ENCODE results near the gene NAALAD2. TPM values are rescaled to one million over a fixed set of nuclear protein-coding genes. Genes with fewer than 3 reads are reported as not detected.

The NAALAD2 gene
- total and polyA plus RNA-seq, 2 of the 8 experiments (the other 6 are each of a cell fraction or from before 2014, with no cell fraction given) = 2.6 to 3.9 TPM

DNA sequence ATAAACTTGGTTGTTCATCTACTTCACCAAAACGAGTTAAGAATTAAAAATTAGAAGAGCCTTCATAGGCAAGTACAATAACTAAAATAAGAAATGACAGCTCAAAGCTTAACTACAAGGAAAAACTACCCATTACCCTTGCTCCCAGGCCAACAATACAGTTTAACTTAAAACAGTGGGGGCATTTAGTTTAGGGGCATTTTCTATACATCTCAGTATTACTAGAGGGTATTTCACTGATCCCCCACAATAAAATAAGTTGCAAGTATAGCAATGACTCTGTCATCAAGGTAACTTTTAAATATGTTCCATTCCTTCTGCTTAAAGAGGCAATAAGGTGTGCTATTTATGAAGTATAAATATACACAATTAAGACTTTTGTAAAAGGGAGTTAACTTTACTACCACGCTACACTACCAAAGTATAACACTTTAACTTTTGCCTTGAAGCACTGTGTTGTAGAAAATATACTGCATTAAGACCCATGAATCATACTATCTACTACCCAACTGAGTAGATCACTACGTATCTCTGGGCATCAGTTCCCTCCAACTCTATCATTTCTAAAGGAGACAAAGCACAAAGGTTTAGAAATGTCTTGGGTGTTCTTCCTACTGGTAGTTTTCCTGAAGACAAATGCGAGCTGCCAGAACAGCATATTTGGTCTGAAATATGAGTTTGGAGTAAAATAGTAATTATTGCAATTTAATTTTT, 58.6 kb downstream of the NAALAD2 start:
- Histone ChIP-seq H3K4me2 (ENCODE audit: insufficient read depth in 1 of 2, low read depth in 2 of 2, low read length in 2 of 2) (no peak overlapping the region), H2BK5ac (ENCODE audit: low read depth, low read length) (no peak overlapping the region), H3K36me3 (ENCODE audit: control insufficient read depth in 2 of 4, insufficient read depth in 4 of 4, low read length in 3 of 4) (peaks cover 0 to under 1% (median 0%) of the 10 kb centered on the region in 4 experiments; a peak in 3 of 8 replicates), H2BK20ac (ENCODE audit: low read length) (no peak overlapping the region), H3K23ac (ENCODE audit: insufficient read length) (no peak overlapping the region), H2AK5ac (ENCODE audit: low read depth, low read length) (no peak overlapping the region), H4K5ac (ENCODE audit: insufficient read length, low read depth, low read length) (no peak overlapping the region), H3K79me1 (ENCODE audit: low read depth, low read length) (no peaks in the 10 kb centered on the region), H3K27ac (ENCODE audit: low read depth, low read length) (no peak overlapping the region), H4K91ac (replicated peaks; ENCODE audit: insufficient read length, low read length) (no peak overlapping the region), H4K8ac (ENCODE audit: extremely low read depth, insufficient read depth, low read length) (no peak overlapping the region), H2BK15ac (ENCODE audit: low read length) (no peak overlapping the region), H3K4me1 (replicated peaks in 1 of 4; ENCODE audit: control insufficient read depth in 3 of 4, insufficient read depth in 4 of 4, low read length in 3 of 4) (no peaks in the 10 kb centered on the region), H3K9ac (replicated peaks in 1 of 4; ENCODE audit: extremely low read depth in 1 of 4, low read depth in 3 of 4, low read length in 3 of 4) (no peak overlapping the region), H3K4ac (replicated peaks; ENCODE audit: insufficient read length, low read depth, low read length) (no peak overlapping the region), H3K9me3 (ENCODE audit: insufficient read depth in 2 of 2, low read depth in 1 of 2, low read length in 1 of 2) (no peaks in the 10 kb centered on the region), H3K14ac (ENCODE audit: insufficient read length) (no peak overlapping the region), H2BK120ac (replicated peaks; ENCODE audit: low read depth, low read length) (no peak overlapping the region), H2BK12ac (ENCODE audit: low read depth, low read length) (no peak overlapping the region), H2AFZ (ENCODE audit: low read length) (no peak overlapping the region), H3K23me2 (ENCODE audit: low read depth, low read length) (no peaks in the 10 kb centered on the region), H4K20me1 (replicated peaks in 1 of 2; ENCODE audit: control insufficient read depth in 1 of 2, insufficient read depth in 2 of 2, low read length in 2 of 2) (no peaks in the 10 kb centered on the region), H3K18ac (ENCODE audit: extremely low read depth, low read length) (no peak overlapping the region), H3K27me3 (replicated peaks in 1 of 4; ENCODE audit: control insufficient read depth in 3 of 4, extremely low read depth in 1 of 4, insufficient read depth in 3 of 4, low read length in 3 of 4) (no peaks in the 10 kb centered on the region), H3K79me2 (ENCODE audit: control insufficient read depth in 1 of 2, insufficient read depth in 2 of 2, low read length in 2 of 2) (no peaks in the 10 kb centered on the region), H3K4me3 (ENCODE audit: extremely low read depth in 1 of 4, insufficient read depth in 2 of 4, low read depth in 3 of 4, low read length in 4 of 4) (no peak overlapping the region), H3K56ac (replicated peaks; ENCODE audit: insufficient read length, low read depth, low read length) (no peak overlapping the region)
- FAIRE-seq = no peak
- ChIA-PET CTCF (ENCODE audit: partially characterized antibody) (interaction anchor here (0.6 to 0.9 kb wide), 2 partner anchors 12 to 1465 kb away, joined by 3 to 5 read pairs; no protein-coding TSS in a partner anchor), POLR2A (ENCODE audit: partially characterized antibody) (no interaction called here)
- 88% methylated on average over 4 of the region's 4 CpGs; no CpG with 5 or more reads in 1 of the 2 experiments for WGBS, 2 experiments (ENCODE audit: extremely low coverage in 1 of 2, insufficient coverage in 1 of 2, insufficient read length in 1 of 2, insufficient replicate concordance in 2 of 2, low coverage in 1 of 2, low lambda C conversion rate in 2 of 2, missing lambda C conversion rate in 1 of 2)
- no peak for DNase-seq (ENCODE audit: low read depth in 1 of 2, low spot score in 2 of 2)
- TF ChIP-seq BACH1 (IDR thresholded peaks at IDR 0.05; ENCODE audit: low read length) (no peak), JUND (IDR thresholded peaks at IDR 0.05; ENCODE audit: low read length) (no peak), RFX5 (IDR thresholded peaks at IDR 0.05; ENCODE audit: borderline replicate concordance, low read depth, low read length) (no peak), KDM4A (IDR thresholded peaks at IDR 0.05; ENCODE audit: low read depth, low read length, severe bottlenecking) (no peak), CTBP2 (IDR thresholded peaks at IDR 0.05; ENCODE audit: borderline replicate concordance, insufficient read depth, insufficient read length, low read length) (no peak), SP1 (IDR thresholded peaks at IDR 0.05; ENCODE audit: low read depth, low read length) (no peak), BRCA1 (IDR thresholded peaks at IDR 0.05; ENCODE audit: low read depth, low read length) (no peak), GABPA (IDR thresholded peaks at IDR 0.05; ENCODE audit: borderline replicate concordance, insufficient read depth, low read length) (no peak), RNF2 (IDR thresholded peaks at IDR 0.05; ENCODE audit: borderline replicate concordance, low read depth, low read length, missing control alignments, poor library complexity, severe bottlenecking) (no peak)
- TF ChIP-seq, protein P1, sequence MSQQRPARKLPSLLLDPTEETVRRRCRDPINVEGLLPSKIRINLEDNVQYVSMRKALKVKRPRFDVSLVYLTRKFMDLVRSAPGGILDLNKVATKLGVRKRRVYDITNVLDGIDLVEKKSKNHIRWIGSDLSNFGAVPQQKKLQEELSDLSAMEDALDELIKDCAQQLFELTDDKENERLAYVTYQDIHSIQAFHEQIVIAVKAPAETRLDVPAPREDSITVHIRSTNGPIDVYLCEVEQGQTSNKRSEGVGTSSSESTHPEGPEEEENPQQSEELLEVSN (IDR thresholded peaks at IDR 0.05) = no peak
- TF ChIP-seq, protein P2, sequence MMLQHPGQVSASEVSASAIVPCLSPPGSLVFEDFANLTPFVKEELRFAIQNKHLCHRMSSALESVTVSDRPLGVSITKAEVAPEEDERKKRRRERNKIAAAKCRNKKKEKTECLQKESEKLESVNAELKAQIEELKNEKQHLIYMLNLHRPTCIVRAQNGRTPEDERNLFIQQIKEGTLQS (IDR thresholded peaks at IDR 0.05; ENCODE audit: insufficient read depth, low read depth, low read length) = no peak
